Activated T-cell treated with anti-CD3 and anti-CD28 coated beads for 24 hours (primary cell): ENCODE measurements around the gene FEZF1.
"Not testable (repeated sequence)": the region's sequence is repeated elsewhere in the genome, so short reads cannot be mapped to it uniquely, and the experiment has no call there.

ENCODE experiments used
- DNase-seq: peaks from one replicate; pipeline ENCODE4 v3.0.0-alpha.2; 2020; ENCODE audit warnings: low read depth

Gene FEZF1

DNA sequence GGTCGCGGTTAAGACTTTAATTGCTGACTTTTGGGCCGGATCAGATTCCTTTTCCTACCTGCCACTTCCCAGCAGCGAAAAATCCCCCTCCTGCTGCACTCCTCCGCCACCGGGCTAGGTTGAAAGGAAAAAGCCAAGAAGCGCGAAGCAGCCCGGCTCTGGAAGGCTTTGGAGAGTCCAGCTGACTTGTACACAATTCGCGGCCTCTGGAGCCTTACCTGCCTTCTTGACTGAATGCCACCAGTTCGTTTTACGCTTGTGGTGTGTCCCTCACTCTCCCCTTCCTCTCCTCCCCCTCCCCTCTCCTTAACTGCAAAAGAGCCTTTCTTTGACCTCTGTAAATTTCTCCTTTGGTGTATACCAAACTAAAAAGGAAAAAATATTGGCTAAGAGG, 2.7 kb upstream of the FEZF1 start:
- DNase-seq = no peak

DNA sequence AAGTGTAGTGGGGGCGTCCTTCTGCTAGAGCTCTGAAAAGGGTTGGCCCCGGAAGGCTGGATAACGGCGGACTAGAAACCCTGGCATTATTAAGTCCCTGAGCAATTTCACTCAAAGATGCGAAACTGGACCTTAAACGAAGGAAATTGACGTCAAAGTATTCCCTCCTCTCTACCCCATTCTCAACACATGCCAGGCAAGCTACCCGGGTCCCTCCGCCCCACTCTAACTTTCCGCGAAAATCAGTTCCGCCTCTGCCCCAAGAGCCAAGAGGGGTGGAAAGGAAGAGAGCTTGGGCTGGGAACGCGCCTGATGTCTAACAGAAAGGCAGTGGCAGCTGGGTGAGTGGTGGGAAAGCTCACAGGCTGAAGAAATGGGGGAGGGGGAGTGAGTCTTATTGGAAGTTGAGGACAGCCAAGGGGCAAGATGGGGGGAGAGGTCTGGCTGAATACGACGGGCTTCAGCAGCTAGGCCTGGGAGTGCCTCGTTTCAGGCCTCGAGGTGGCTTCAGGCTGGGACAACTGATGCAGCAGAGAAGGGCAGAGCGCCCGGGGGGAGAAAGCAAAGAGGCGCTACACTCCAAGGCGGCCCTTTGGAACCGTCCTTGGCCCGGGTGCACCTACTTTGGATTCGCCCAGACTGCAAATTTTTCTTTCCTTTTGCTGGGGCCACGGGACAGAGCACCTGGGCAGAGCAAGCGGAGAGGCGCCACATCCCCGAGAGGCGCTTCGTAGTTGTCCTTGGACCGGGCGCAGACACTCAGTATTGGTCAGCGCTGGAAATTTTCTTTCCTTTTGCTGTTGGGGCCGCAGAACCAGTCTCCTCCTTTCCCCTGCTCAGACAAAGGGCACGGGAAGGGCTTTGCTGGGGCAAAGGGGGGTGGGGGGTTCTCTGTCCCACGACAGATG, 2.0 kb upstream of the FEZF1 start:
- no peak for DNase-seq

DNA sequence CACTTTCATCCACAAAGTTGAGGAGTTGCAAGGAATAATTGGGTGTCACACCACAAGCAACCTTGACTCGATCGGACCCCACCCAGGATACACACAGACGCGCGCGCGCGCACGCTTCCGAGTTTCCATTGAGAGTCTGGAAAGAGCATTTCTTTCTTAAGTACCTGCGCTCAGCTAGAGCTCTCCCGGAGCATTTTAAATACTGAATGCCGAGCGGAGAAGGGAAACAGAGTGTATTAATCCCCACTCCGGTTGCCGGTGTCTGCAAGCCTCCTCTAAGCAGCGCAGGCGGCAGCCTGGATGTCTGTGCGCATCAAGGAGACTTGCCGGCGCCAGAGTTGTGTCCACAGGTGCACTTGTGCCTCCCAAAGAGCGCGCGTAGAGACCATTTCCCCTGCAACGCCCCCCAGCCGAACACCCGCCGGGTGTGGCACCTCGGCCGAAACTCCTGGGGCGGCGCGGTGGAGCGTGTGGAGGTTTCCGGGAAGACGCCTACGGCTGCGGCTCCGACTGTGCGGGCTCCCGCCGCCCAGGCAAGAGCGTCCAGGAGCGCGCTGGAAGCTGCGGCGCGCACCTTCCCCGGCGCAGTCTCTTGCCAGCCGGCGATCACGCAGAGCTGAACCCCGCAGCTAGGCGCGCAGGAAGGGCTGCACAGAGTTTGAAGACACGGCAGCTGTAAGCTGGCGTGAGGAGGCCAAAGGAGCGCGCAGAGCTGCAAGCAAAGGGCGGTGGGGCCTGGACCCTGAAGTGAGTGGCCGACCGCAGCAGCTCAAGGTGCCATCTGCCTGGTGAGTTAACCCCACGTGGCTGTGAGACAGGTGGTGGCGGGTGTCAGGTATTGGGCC, 1.1 kb upstream of the FEZF1 start:
- no peak for DNase-seq

DNA sequence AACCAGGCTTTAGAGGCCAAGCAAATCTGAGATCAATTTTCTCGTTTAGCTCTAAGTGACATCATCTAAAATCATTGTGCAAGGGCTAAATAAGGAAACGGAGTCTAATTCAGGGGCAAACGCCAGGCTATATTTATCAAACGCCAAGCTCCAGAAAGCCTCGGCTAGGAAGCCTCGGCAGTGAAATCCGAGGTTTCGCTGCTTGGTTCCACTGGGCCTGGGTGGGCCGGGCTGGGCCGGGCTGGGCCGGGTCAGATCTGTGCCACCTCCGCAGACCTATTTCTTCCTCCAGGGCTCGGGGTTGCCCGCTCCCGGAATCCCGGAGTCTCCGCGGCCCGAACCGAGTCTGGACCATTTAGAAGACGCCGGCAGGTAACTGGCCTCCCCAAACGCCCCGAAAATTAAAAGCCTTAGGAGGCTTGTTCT, 459 bp upstream of the FEZF1 start:
- DNase-seq = no peak

DNA sequence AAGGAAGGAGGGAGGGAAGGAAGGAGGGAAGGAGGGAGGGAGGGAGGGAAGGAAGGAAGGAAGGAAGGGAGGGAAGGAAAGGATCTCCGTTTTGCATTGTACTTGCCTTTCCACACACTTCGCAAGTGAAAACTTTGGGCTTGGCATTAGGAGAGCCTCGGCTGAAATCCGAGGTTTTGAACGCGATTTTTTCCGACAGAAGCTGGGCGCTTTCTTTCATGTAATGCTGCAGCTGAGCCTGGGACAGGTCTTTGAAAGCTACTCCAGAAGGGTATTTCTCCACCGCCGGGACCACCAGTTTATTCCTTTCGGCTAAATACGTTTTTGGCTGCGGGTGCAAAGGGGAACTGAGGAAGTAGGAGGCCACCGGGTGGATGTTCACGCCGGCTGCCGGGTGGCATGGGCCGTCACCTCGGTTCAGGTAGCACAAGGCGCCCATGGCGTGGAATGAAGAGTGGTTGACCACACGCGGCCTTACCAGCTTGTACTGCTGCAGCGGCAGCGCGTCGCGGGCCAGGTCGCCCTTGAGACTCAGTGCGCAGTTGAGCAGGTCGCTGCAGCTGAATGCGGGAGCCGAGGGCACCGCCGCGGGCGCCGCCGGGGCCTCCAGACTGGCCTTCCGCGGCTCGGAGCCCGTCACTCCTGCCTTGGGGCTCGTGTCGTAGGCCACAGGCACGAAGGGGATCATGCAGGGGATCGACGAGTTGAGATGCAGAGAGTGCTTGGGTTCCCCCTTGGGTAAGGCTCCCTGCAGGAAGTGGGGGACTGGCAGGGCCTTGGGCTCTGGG, 825 bp downstream of the FEZF1 start:
- no peak for DNase-seq

DNA sequence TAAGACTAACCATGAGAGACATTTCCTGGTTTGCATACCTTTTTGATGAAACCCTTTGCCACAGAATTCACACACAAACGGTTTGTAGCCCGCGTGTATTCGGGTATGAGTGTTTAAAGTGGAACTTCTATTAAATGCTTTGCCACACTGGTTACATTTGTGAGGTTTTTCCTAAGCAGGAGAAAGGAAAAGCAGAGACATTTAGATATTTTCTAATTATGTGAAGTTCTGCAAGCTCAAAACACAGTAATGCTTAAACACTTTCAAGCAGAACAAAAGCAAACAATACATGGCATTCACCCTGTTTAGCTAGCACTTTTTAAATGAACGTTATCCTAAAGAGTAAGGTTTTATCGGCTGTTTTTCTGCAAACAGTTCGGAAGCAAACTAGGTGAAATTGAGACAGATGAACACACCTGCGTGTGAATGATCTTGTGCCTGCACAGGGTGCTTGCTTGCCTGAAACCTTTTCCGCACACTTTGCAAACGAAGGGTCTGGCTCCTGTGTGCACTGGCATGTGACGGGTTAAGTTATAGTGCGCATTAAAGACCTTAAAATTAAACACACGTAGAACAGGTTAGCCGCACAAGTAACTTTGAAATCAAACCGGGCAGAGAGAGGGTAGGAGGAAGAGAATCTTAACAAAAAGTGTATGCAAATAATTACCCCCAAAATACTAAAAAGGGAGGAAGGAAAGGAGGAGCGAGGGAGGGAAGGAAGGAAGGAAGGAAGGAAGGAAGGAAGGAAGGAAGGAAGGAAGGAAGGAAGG, 1.6 kb downstream of the FEZF1 start:
- DNase-seq = no peak

DNA sequence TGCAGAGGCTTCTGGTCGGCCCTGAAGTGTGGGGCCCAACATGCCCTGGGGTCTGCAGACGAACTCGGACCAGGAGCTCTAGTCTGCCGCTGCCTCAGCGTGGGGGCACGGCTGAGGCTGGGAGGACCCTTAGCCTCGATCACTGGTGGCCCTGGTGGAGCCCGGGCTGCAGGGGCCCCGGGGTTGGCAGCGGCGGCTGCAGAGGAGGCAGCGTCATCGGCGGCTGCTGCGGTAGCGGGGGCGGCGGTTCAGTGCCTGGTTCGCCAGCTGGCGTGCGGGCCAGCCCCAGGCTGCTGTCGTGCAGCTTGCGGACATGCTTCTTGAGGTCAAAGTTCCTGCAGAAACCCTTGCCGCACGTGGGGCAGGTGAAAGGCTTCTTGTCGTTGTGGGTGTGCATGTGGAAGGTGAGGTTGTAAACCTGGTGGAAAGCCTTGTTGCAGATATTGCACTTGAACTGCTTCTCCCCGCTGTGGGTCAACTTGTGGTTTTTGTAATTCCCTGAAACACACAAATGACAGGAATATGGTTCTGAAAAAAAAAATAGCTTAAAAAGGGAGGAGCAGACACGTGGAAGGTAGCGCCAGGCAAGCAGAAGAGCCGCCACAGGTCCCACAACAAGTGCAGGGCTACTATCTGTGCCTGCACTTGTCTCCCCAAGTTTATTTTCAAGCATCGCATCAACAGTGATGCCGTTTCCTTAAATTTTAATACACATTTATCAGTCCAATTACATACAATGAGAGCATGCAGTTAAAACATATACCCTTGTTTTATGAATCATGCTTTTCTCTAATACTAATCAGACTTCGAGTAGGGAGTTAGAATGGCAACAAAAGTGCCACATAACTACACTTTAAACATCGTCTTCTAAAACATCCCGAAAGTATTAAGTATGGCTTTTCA, 2.4 kb downstream of the FEZF1 start:
- DNase-seq = no peak

DNA sequence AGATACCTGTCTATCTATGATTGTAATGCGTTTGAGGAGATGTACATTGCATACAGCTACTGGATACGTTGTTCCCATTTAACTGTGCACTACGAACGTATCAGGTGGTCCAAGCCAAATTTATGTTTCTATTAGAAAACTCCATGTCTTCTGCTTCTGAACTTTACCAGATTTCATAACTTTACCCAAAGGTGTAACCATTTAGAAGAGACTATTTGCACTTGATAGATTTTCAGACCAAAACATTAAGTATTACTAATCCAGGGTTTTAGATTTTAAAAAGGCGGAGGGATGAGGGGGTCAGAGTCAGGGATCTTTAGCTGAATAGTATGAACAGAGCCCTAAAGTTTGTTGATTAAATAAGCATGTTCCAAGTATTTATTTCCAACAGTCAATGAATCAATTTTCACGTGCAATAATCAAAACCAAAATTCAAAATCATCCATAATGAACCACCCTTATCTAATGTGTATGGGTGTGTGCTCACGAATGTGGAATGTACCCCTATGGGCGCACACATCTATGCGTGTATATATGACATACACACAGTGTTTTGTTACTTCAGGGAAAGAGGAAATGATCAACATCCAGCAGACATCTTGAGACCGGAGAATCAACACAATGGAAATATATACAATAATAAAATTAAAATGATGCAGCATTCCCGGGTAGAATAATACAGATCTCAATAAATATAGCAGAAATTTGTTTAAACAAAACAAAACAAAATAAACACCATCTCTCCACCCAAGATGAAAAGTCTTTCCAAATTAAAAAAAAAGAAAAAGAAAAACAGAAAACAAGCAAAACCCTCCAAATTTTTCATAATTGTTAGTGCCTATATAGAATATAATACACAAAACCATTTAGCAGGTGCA, 3.4 kb downstream of the FEZF1 start:
- no peak for DNase-seq

DNA sequence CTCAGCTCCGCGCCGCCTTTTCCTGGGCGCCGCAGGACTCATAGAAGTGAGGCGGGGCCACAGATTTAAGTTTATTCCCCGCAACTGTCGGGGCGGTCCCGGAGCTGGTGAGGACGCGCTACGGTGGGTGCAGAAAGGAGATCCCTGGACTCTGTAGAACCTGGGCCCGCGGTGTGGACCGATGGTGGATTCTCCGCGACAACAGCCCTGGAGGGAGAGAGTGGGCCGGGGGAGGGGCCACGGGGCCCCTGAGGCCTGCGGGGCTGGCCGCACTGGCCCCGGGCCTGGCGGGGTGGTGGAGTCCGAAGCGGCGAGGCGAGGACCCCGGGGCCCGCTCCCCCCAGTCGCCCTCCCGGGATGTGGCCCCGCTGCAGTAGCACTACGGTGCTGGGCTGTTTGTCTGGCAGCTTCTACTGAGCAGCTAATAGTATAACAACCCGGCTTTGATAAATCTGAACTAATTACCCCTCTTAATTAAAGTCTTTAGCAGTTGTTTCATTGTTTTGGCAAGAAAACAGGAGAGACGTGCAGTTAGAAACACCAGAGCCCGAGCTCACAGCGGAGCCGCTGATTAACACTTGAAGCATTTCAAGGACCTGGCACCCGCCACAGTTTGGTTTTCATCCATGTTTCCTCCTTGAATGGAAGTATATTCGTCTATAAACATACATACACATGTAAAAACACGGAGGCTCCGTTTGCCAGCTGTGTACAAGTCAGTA, 4.2 kb downstream of the FEZF1 start:
- DNase-seq = no peak

DNA sequence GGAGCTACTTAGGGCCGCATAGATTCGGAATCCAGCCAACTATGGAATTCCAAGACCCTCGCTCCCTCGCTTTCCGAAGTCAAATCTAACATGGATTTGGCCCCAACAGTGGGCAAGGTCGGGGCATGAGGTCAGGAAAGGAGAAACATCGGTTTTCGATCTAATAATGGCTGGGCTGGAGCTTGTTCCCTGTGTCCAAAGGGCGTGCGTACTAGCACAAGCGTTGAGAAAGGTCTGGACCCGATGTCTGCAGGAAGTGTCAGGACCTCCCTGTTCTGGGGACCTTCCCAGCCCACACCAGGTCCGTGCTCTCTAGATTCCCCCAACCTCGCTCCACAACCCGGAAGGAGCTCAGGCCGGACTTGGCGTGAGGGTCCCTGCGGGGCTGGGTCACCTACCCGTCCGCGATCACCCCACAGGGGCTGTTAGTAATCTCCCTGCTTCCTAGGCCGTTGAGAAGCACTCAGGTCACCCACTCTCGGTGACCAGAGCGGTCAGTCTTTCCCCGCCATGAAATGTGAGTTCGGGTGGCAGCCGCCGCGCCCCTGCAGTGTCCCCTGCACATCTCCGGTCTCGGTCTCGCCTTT, 4.8 kb downstream of the FEZF1 start:
- DNase-seq = no peak

DNA sequence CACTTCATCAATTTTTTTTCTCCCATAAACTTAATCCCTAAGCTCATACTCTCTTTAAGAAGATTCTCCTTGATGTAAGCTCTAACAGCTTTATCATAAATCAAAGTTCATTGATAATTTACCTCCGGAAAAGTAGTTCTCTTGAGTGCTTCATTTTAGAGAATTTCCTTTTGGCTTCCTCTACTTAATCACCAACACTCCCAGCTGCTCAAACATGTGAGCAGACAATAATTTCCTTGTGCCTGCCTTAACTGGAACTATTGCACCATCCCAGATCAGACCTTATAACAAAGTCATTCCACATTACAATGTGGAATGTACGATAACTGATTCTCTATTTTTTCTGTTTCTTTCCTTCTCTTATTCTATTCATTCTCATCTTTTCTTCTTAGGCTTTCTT, 5.9 kb downstream of the FEZF1 start:
- DNase-seq = no peak

DNA sequence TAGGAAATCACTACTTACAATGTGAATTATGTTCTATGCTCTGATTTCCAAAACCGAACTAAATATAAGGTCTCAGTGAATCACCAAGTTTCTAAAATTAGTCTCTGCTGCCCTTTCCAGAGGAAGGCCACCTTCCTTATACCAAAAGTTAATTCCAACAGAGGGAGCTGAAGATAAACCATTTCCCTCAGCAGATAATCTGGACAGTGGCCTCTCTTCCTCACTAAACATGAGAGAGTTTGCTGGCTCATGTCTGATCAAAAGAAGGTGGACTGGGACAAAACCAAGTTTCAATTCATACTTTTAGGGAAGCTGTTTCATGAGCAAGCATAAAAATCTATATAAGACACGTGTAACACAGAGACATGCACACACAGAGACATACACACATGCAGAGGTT, 6.4 kb downstream of the FEZF1 start:
- DNase-seq = no peak

DNA sequence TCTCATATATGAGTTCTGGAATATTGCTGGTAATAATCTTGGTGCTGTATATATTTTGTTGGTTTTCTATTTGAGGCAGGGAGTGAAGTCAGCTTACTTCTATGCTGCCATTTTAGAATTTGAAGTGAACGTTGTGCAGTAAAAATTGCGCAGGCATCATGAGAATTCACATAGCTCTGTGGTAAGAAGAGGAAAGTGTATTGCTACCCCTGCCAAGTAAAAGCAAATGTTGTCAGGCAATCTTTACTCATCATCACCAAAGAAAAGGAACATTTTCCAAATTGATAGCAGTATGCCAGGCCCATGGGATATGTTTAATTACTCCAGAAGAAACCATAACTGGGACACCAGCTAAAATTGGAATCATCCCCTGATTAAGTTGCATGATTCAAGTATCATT, 13.4 kb downstream of the FEZF1 start:
- no peak for DNase-seq

DNA sequence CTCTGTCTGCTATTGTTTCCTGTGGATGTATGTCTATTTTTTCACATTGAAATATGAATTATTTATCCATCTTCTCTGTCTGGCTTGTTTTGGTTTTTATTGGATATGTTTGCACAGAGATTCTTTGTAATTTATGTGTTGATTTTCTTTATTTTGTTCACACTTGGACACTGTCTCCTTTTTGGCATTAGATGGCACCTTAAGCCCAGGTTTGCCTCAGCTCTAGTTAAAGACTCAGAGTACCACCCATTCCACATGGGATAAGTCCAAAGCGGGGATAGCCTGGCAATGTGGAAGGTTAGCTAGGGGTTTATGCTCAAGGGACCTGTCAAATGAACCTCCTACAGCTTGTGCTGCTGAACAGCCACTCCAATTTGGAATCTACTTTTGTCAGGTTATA, 14.1 kb downstream of the FEZF1 start:
- no peak for DNase-seq

DNA sequence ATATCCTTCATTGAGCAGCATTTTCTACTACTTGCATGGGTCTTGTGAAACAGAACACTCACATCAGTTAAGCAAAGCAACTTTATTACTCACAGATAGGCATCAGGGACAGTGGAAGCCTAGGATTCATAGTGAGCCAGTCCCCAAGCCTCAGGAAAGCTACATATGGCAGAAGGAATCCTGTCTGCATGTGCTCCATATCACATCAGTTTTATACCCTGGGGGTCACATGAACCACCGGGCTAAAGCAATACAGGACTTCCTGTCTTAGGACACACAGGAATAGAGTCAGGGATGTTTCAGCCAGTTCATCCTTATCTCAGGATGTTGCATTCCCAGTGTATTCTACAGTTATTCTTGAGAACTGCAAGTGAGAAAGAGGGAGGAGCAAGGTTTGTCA, 15.1 kb downstream of the FEZF1 start:
- DNase-seq = no peak

DNA sequence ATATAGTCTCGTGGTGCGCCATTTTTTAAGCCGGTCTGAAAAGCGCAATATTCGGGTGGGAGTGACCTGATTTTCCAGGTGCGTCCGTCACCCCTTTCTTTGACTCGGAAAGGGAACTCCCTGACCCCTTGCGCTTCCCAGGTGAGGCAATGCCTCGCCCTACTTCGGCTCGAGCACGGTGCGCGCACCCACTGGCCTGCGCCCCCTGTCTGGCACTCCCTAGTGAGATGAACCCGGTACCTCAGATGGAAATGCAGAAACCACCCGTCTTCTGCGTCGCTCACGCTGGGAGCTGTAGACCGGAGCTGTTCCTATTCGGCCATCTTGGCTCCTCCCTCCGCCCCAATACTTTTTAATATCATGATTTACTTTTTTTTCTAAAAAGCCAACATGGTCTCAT, 19.9 kb downstream of the FEZF1 start:
- not testable (repeated sequence) for DNase-seq

DNA sequence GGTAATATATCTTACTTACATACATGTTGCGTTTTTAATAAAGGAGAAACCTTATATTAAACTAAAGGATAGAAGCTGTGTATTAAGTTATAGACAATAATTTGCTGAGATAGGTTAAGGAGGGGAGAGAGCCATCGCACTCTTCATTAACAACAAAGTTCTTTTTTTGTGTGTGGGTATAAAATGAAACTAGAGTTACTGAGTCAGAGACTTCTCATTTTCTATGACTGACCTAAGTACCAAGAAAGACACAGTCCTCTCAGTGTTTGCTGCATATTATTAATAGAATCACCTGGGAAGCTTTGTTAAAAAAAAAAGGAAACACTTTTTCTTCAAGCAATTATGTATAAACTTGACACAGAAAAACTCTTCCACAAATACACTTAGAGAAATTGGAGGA, 31.4 kb downstream of the FEZF1 start:
- no peak for DNase-seq

DNA sequence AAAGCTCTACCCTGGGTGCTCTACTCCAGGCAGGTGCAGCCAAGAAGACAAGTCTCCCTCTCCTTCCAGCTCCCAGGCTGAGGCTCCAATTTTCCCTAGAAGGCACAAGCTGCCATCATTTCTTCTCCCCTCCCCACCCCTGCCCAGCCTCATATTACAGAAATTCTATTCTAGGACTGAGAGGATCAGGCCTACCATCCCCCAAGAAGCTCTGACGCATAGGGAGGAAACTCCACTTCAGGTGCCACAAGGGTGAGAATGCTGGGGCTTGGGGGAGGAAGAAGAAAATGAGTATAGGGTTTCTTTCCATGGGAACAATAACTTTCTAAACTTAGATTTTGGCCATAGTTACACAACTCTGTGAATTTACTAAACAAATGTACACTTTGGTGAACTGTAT, 35.3 kb downstream of the FEZF1 start:
- no peak for DNase-seq

DNA sequence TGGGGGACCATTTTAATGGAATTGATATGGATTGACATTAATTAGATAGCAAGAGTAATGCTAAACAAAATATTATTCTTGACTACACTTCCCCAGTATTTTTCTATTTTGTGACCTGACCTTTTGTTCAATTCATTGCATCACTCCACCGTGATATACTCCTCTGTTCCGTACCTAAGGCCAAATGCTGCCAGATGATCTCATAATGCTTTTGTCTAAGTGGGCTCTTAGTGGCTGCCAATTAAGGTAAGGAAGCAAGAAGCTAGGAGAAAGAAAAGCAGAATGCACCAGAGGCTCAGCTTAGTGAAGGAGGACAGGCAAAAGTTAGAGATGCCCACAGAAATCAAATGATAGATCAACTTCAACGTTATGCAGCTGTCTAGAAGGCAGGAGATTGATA, 36.4 kb downstream of the FEZF1 start:
- DNase-seq = no peak
